Measurements from ENCODE around the gene APBA3. TPM values are rescaled to one million over a fixed set of nuclear protein-coding genes. Genes with fewer than 3 reads are reported as not detected.
A peak's percentile ranks its signal among the peaks of the same experiment; 100 is the strongest.

APBA3 gene
- total RNA-seq, 1 donor from 2014 or later = 20.6 TPM

DNA sequence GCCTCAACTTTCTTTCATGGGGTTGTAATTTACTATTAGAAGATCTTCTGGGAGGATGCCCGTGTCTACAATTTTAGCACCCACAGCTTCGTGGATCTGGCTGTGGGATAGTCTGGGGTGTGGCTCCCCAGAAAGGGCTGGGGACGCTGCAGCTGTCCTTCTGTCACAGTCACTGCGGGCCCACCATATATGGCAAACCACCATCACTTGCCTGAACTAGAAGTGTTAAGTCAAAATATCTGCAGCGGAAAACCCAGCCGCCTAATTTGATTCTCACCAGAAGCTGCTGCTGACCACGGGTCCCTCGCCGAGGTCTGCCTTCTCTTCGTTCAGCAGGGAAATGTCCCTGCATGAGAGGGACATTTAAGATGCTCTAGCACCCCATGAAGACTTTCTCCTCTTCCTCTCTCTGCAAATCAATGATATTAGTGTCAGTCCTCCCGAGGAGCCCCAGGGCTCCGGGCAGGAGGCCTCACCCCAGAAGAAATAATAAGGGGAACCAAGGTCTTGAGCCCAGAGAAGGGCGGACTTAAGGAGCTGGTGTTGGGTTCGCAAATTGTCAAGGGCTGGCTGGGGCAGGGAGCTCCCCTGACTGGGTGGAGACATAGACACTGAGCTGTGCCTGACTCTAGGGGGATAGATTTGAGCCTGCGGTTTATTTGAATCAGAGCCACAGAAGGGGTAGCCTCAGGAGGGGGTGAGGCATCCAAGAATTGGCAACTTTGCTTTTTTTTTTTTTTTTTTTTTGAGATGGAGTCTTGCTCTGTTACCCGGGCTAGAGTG is 27.7 kb upstream of the APBA3 start:
- no peak for DNase-seq (ENCODE audit: low read depth in 2 of 2)

- no peak for DNase-seq (ENCODE audit: low read depth in 2 of 2)
Observed at GRCh38 chr19:3785938-3786824, 24.7 kb upstream of the APBA3 start, which contains the start of gene MATK. MATK (minus strand) TSS chr19:3786381; CDS start chr19:3785135, 1,246 bp downstream.

GRCh38 chr19:3785451-3785937 is 24.0 kb upstream of the APBA3 start:
- DNase-seq (ENCODE audit: low read depth in 2 of 2) = no peak

DNA sequence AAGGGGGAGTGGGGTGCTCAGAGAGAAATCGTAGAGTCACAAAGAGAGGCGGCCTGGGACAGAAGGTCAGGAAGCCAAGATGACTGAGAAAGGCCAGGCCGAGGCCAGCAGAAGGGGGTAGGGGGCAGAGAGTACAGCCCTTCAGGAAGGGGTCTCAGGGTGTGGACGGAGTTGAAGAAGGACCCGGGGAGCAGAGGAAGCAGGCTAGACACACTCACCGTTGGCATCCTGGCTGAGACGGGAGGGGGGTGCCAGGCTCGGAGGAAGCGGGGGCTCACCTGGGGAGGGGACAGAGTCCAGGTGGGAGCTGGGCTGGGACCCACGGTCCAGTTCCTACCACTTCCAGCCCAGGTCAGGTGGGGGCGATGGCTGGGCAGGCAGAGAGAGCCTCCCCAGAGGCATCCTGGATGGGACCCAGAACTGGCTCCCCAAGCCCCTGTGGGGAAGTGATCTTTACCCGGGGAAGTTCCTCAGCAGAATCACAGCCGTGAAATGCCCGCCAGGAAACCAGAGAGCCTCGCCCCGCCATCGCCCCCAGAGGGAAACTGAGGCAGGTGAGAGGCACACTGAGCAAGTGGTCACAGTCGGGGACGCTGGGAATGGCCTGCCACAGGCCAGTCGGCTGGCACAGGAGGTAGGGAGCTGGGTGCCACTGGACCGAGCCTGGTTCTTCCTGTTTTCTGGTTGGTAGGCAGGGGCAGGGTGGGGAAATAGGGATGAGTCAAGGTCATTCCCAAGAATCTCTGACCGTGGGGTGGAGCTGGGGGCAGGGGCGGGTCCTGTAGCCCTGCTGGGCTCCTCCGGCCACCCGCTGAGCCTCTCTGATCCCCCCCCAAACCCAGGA is 23.3 kb upstream of the APBA3 start:
- no peak for DNase-seq (ENCODE audit: low read depth in 2 of 2)

DNA sequence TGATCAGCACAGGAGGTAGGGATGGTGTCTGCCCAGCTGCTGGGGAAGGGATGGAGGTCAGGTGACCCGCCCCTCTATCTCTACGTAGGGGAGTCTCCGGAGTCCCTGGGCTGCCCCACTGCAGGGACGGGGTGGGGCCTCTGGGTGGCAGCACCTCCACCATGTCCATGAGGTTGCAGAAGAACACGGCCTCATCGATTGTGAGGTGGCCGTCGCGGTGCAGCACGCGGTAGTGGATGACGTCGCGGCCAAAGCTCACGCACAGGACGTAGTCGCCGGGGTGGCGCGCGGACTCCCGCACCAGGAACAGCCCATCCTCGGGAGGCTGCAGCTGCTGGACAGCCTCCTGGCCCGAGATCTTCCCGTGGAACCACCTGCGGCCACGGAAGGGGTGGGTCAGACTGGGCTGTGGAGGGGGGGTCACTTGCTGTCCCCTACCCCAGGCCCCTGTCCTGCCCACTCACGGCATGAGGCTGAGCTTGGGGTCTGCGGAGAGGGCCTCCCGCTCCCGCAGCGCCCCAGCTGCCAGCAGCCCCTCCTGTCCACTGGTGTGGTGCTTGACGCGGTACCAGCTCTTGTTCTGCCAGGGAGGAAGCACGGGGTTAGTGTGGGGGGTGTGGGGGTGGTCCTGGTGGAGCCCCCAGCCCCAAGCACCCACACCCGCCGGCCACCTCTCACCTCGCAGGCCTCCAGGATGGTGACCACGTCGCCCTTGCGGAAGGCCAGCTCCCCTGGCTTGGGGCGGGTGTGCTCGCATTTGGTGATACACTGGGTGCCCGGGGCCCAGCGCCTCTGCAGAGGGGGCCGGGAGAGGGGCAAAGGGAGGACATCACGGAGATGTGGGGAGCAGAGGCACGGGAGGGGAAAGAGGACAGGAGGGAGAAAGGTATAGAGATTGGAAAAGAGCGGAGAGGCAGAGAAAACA is 22.4 kb upstream of the APBA3 start:
- DNase-seq (ENCODE audit: low read depth in 2 of 2) = peak in 1 of 2 donors; percentile 35

DNA sequence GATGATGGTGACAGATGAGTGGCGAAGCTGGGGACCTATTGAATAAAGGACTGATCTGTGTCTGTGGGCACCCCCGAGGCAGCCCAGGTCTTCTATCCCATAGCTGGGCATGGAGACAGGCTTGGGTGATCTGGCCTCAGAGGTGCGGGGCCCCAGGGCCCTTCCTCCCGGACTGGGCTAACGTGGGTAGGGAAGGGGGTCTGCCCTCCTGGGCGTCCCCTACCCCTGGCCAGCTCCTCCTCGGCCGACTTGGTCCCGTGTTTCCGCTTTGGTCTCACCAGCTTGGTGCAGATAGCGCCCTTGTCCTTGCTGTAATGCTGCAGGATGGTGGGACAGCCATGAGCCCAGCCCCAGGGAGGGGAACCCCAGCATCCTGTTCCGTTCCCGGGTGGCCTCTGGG is 21.4 kb upstream of the APBA3 start:
- DNase-seq (ENCODE audit: low read depth in 2 of 2) = no peak

DNA sequence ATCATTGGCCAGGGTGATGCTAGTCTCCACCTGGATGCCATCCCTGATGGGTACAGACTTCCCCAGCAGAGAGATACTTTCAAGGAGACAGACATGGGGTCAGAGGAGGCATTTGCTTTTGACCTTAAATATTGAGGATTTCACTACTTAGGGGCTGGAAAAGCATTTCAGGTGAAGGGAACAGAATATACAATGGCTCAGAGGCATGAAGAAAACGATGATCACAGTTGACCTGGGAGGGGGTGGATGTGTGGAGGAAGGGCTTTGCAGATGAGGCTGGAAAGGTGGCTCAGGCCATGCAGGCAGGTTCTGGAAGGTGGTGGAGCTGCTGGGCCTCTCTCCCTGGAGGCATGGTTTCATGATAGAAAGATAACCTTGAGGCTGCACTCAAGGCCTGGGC is 20.8 kb upstream of the APBA3 start:
- no peak for DNase-seq (ENCODE audit: low read depth in 2 of 2)

DNA sequence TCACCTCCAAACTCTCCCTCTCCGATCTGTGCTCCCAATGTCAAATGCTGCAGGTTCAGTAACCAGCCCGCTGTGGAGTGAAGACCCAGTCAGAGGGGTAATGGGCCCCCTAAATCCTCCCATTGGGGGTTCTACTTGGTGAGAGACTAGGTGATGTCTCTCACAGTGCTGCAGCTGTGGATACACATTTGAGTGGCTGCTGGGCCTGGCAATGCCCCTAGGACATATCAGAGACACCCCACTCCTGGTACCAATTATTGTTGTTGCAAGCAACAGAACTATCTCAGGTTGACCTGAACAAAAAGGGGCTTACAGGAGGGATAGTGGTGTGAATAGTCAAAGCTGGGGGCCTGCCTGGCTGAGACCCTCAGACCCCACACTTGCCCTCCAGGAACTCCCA is 20.1 kb upstream of the APBA3 start:
- no peak for DNase-seq (ENCODE audit: low read depth in 2 of 2)

DNA sequence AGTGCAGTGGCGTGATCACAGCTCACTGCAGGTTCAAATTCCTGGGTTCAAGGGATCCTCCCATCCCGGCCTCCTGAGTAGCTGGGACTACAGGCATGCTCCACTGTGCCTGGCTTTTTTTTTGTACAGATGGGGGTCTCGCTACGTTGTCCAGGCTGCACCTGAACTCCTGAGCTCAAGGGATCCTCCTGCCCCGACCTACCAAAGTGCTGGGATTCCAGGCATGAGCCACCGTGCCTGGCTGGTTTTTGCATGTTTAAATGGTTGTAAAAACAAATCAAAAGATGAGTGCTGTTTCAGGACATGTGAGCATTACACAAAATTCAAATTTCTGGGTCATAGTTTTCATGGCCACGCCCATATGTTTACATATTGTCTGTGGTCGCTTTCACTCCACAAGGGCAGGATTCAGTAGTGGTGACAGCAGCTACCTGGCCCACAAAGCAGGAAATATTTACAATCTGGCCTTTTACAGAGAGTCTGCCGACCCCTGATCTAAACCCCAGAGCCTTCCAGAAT is 19.4 kb upstream of the APBA3 start:
- DNase-seq (ENCODE audit: low read depth in 2 of 2) = no peak

GRCh38 chr19:3778899-3779723 is 17.6 kb upstream of the APBA3 start:
- DNase-seq (ENCODE audit: low read depth in 2 of 2) = no peak

DNA sequence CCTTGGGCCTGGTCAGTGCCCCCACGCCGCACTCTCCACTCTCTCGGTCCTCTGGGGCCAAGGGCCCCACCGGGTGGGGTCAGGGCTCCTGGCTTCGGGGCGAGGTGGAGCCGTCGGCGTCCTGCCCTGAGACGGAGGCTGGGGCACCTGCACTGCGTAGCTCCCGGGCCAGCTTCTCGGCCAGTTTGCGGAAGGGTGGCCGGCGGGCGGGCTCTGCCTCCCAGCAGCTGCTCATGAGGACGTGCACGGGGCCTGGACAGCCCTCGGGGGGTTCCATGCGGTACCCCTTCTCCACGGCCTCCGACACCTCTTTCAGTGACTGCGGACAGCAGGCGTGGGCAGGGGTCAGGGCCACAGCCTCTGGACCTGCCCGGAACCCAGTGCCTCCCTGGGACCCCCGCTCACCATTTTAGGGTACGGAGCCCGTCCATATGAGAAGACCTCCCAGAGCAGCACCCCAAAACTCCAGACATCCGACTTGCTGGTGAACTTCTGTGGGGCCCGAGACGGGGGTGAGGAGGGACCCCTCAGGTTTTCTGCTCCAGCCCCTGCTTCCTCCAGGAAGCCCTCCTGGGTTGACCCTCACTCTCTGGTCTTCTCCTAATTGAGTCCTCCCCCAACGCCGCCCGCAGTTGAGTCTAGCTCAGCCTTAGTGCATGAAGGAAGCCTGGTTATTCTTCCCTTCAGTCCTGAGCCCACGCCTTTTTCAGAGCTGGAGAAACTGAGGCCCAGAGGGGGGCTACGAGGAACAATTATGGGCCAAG is 16.8 kb upstream of the APBA3 start:
- DNase-seq (ENCODE audit: low read depth in 2 of 2) = no peak

DNA sequence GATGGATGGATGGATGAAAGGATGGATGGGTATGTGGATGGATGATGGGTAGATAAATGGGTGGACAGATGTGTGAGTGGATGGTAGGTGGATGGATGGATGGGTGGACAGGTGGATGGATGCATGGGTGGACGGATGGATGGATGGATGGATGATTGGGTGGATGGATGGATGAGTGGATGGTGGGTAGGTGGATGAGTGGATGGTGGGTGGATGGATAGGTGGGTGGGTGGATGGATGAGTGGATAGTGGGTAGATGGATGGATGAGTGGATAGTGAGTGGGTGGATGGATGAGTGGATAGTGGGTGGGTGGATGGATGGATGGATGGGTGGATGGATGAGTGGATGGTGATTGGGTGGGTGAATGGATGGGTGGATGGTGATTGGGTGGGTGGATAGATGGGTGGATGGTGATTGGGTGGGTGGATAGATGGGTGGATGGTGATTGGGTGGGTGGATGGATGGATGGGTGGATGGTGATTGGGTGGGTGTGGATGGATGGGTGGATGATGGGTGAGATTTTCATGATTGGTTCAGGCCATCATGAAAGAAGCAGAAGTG is 15.1 kb upstream of the APBA3 start:
- DNase-seq (ENCODE audit: low read depth in 2 of 2) = no peak

GRCh38 chr19:3775831-3776230 is 14.3 kb upstream of the APBA3 start:
- DNase-seq (ENCODE audit: low read depth in 2 of 2) = no peak

DNA sequence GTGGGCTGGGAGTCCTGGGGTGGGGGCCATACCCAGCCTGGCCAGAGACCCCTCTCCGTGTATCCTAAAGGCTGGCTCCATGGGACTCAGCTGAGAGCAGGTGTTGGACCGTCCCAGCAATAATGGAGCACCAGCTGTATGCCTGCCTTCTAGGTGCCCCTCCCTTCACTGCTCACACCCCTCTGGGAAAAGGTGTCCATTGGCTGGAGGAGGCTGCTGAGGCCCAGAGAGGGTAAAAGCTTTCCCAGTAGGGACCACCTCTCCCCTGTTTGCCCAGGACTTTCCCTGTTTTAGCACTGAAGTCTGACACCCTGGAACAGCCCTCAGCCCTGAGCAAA is 13.9 kb upstream of the APBA3 start:
- no peak for DNase-seq (ENCODE audit: low read depth in 2 of 2)

- DNase-seq (ENCODE audit: low read depth in 2 of 2) = no peak
Observed at GRCh38 chr19:3774621-3775373, 13.3 kb upstream of the APBA3 start.

DNA sequence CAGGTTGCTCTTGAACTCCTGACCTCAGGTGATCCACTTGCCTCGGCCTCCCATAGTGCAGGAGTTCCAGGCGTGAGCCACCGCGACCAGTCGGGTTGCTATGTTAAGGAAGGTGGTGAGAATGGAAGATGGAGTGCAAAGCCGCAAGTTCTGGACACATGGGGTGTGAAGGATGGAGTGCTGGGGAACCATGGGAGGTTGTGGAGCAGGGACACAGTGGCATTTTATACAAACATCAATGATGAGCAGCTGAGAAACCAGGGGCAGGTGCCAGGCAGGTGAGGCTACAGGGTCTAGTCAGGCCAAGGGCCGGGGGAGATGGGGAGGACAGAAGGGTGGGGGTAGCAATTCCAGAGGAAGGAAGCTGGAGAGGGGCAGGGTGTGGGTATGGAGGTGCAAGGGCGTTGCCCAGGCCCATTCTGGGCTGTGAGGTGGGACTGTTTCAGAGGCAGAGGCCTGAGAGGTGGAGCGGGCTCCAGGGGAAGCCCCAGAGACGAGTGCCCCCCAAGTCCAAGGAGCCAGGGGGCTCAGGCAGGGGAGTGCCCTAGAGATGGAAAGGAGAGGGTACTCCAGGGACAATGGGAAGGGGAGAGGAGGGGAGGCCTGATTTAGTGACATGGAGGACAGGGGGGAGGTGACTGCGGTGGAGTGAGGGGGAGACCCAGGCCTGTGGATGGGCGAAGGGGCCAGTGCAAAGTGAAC is 12.5 kb upstream of the APBA3 start:
- DNase-seq (ENCODE audit: low read depth in 2 of 2) = no peak

DNA sequence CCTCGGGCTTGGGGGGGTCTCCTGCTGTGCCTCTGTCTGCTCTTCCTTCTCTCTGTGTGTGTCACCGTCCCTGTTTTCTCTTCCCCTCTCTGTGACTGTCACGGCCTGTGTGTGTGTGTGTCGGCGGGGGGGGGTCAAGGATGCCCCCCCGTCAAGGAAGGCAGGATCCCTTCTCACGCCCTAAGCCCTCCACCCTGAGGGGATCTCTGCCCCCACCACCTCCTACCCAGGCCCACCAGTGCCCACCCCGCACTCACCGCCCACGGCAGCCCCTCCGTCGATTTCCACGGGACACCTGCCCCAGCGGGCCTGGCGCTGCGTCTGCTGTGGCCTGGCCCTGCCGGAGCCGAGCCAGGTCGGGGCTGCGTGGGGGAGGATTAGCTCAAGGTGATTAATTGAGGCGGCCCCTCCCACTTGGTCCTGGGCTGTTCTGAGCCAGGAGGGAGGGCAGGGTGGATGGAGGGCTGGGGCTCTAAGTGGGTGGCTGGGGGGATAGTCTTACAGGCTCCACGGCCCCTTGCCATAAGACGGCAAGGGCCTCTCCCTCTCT is 10.5 kb upstream of the APBA3 start, which contains the start of gene RAX2:
Gene RAX2, minus strand, starts transcription at position 323 of the 550 bp plus-strand sequence. CDS start 486 bp downstream, outside the sequence.
- no peak for DNase-seq (ENCODE audit: low read depth in 2 of 2)

Measured in lung microvascular endothelial cell (primary cell).